SK-N-SH (cell line): Measurements from ENCODE around the gene PRKCD.

ENCODE experiments used
- EP300 ChIP-seq, 2 experiments: IDR thresholded peaks; 2 replicates each; pipeline versions ENCODE4 v1.4.0 to v1.6.1; 2012; ENCODE audit warnings: borderline replicate concordance in 1 of 2, low read depth in 1 of 2, low read length in 1 of 2
- FOSL2 ChIP-seq: IDR thresholded peaks from 2 replicates; pipeline ENCODE4 v1.4.0; 2012; ENCODE audit warnings: low read depth, mild to moderate bottlenecking, moderate library complexity, borderline replicate concordance
- FOXM1 ChIP-seq: IDR thresholded peaks from 2 replicates; pipeline ENCODE4 v1.4.0; 2012; ENCODE audit warnings: low read depth, mild to moderate bottlenecking
- POLR2AphosphoS5 ChIP-seq: IDR thresholded peaks from 2 replicates; pipeline ENCODE4 v1.6.1; 2012; ENCODE audit warnings: low read depth, low read length
- SIN3A ChIP-seq: IDR thresholded peaks from 2 replicates; pipeline ENCODE4 v1.6.1; 2012; ENCODE audit warnings: low read depth, mild to moderate bottlenecking, low read length, moderate library complexity, borderline replicate concordance
- TAF1 ChIP-seq: IDR thresholded peaks from 2 replicates; pipeline ENCODE4 v1.6.1; 2012; ENCODE audit warnings: low read depth, mild to moderate bottlenecking, low read length, moderate library complexity, borderline replicate concordance
- TF ChIP-seq, protein P1 (sequence below): fragments of 200-600 bp; sonication (generic); IDR thresholded peaks from 2 replicates; pipeline ENCODE4 v1.6.1; 2017; ENCODE audit warnings: antibody characterized with exemption, mild to moderate bottlenecking, moderate library complexity
- TF ChIP-seq, protein P2 (sequence below): IDR thresholded peaks from 2 replicates; pipeline ENCODE4 v1.6.1; 2012; ENCODE audit warnings: mild to moderate bottlenecking, low read depth, low read length, moderate library complexity

DNA sequence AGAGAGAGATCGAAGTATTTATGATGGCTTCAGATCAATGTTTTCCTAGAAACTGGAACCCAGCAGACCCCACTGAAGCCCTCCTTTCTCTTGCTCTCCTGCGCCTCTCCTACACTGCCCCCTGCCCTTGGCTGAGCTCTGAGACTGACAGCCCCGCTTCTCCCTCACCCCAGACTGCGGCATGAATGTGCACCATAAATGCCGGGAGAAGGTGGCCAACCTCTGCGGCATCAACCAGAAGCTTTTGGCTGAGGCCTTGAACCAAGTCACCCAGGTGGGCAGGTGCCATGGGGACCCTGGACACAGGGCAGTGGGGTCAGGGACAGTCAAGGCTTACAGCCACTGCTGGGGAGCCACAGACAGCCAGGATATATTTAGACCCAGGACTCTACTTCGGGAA lies 23.7 kb downstream of the PRKCD start:
- TF ChIP-seq, protein P1, sequence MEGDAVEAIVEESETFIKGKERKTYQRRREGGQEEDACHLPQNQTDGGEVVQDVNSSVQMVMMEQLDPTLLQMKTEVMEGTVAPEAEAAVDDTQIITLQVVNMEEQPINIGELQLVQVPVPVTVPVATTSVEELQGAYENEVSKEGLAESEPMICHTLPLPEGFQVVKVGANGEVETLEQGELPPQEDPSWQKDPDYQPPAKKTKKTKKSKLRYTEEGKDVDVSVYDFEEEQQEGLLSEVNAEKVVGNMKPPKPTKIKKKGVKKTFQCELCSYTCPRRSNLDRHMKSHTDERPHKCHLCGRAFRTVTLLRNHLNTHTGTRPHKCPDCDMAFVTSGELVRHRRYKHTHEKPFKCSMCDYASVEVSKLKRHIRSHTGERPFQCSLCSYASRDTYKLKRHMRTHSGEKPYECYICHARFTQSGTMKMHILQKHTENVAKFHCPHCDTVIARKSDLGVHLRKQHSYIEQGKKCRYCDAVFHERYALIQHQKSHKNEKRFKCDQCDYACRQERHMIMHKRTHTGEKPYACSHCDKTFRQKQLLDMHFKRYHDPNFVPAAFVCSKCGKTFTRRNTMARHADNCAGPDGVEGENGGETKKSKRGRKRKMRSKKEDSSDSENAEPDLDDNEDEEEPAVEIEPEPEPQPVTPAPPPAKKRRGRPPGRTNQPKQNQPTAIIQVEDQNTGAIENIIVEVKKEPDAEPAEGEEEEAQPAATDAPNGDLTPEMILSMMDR = no peak
- no peak for TF ChIP-seq EP300 (IDR thresholded peaks at IDR 0.05; ENCODE audit: borderline replicate concordance in 1 of 2, low read depth in 1 of 2, low read length in 1 of 2)
- TF ChIP-seq, protein P2, sequence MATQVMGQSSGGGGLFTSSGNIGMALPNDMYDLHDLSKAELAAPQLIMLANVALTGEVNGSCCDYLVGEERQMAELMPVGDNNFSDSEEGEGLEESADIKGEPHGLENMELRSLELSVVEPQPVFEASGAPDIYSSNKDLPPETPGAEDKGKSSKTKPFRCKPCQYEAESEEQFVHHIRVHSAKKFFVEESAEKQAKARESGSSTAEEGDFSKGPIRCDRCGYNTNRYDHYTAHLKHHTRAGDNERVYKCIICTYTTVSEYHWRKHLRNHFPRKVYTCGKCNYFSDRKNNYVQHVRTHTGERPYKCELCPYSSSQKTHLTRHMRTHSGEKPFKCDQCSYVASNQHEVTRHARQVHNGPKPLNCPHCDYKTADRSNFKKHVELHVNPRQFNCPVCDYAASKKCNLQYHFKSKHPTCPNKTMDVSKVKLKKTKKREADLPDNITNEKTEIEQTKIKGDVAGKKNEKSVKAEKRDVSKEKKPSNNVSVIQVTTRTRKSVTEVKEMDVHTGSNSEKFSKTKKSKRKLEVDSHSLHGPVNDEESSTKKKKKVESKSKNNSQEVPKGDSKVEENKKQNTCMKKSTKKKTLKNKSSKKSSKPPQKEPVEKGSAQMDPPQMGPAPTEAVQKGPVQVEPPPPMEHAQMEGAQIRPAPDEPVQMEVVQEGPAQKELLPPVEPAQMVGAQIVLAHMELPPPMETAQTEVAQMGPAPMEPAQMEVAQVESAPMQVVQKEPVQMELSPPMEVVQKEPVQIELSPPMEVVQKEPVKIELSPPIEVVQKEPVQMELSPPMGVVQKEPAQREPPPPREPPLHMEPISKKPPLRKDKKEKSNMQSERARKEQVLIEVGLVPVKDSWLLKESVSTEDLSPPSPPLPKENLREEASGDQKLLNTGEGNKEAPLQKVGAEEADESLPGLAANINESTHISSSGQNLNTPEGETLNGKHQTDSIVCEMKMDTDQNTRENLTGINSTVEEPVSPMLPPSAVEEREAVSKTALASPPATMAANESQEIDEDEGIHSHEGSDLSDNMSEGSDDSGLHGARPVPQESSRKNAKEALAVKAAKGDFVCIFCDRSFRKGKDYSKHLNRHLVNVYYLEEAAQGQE = no peak
- TF ChIP-seq SIN3A = no peak
- TF ChIP-seq FOSL2 = no peak
- no peak for TF ChIP-seq FOXM1
- no peak for TF ChIP-seq POLR2AphosphoS5
- no peak for TF ChIP-seq TAF1
